GM13977 (cell line): ENCODE data around the gene HCAR3.

ENCODE experiments used
- DNase-seq: peaks from one replicate; pipeline ENCODE4 v3.0.0; 2012; ENCODE audit warnings: low spot score
- CTCF ChIP-seq: IDR thresholded peaks from 2 replicates; pipeline ENCODE4 v1.5.1; 2012; ENCODE audit warnings: mild to moderate bottlenecking, control low read depth; ENCODE audit not compliant: insufficient read depth; ENCODE audit errors: extremely low read depth, missing control alignments
- in situ Hi-C: fragments of 300-500 bp; cut with MboI; formaldehyde crosslinking; loops from one replicate; pipeline ENCODE4 v1.12.0; 2022; ENCODE audit warnings: low sequenced_read_pairs, low pct_unique_long_range_greater_than_20kb, mixed read lengths, inconsistent platforms; ENCODE audit not compliant: unreplicated experiment

The HCAR3 gene

DNA sequence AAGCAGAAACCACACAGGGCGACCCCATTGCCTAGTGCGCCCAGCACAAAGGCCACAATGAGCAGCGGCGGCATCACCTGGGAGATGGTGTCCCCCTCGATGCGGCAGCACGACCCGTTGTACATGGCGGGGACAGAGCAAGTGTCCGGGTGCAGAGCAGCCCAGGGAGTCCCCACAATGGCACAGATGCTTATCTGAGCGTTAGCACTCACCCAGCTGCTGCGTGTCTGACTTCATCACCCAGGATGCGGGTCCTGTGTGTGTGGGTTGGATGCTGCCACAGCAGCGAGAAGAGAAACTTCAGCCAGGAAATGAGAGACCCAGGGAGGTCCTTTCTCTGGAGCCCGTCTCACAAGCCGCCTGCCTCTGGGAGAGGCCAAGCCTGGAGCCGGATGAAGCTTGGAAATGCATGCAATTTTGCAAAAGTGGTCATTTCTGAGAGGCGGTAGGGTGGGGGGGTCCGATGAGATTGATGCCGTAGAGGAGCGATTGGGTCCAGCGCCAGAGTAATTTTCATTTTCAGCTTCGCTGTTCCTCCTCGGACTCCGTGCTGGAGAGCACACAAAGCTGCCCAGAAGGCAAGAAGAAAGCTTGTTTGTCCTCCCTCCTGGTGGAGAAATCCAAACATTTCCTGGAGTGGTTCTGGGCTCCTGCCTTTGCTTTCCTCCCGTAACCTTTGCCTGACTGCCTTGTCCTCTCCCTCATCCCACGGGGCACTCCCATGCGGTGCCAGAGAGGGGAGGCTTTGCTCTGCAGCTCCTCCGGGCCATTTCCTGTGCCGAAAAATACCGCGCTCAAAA is 13.8 kb upstream of the HCAR3 start, which contains the start of gene HCAR1:
Gene HCAR1 (minus strand): TSS at position 630 of the 800 bp plus-strand sequence. CDS start 505 bp downstream, at position 125.
- no peak for TF ChIP-seq CTCF
- in situ Hi-C loops: no loop called here
- no peak for DNase-seq

- no peak for DNase-seq
- TF ChIP-seq CTCF: no peak
- in situ Hi-C loops: no loop called here
Observed at GRCh38 chr12:122729583-122730214, 13.1 kb upstream of the HCAR3 start.

DNA sequence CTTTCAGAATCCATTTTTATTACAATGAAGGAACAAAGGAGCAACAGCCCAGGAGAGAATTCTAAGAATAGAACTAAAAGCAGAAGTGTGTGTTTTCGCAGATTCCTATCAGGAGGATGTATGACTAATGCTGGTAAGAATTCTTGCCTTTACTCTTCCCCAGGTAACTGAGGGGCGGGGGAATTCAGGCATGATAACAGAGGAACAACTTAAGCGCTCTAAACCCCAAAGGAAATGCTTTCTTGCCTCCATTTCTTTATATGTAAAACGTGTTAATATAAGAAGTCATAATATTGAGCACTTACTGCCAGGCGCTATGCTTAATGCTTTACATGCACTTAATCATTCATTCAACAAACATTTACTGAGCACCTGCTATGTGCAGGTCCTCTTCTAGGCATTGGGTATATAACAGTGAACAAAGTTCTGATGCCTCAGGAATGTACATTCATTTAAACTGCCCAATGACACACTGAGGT is 9.5 kb upstream of the HCAR3 start:
- DNase-seq: no peak
- in situ Hi-C loops: no loop called here
- no peak for TF ChIP-seq CTCF

DNA sequence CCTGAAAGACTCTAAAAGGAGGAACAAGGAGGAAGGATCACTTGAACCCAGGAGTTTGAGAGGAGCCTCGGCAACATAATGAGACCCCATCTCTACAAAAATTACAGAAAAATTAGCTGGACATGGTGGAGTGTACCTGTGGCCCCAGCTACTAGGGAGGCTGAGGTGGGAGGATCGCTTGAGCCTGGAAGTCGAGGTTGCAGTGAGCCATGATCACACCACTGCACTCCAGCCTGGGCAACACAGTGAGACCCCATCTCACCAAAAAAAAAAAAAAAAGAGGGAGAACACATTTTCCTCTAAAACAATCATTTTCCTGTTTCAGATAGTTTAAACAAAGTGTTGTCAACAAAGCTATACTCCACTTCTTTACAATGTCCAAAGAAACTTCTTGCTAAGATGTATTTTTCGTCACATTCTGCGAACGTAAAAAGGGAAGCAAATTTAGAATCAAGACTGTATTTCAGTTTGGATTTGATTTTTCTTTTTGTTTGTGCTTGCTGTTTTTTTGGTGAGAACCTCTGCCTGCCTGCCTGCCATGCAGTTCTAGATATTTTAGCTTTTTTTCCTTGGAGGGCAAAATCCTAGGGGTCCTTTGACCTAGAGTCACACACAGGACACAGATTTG is 9.0 kb upstream of the HCAR3 start:
- DNase-seq: no peak
- in situ Hi-C loops: no loop called here
- no peak for TF ChIP-seq CTCF

- DNase-seq: no peak
- in situ Hi-C loops: no loop called here
- TF ChIP-seq CTCF: no peak
Observed at GRCh38 chr12:122724641-122725243, 8.1 kb upstream of the HCAR3 start.

DNA sequence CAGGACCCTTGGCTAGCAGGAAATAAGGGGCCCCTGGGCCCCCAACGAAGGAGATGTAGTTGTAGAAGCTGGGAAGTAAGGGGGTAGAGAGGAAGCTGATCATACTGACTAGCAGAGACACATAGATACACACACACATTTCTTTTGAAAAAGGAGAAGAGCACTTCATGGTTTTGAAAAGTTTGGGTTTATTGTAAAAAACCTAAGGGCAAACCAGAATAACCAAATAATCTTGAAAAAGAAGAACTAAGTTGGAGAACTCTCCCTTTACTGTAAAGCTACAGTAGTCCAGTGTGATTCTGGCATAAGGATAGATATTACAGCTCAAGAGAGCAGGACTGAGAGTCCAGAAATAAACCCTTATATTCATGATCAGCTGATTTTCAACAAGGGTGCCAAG is 5.8 kb upstream of the HCAR3 start:
- in situ Hi-C loops: no loop called here
- DNase-seq: no peak
- no peak for TF ChIP-seq CTCF
